D341Med (cell line): ENCODE measurements around the gene ZFHX3.

Source experiments
- DNase-seq: peaks from one replicate; pipeline ENCODE4 v3.0.0; 2012; ENCODE audit warnings: low spot score

ZFHX3 gene

DNA sequence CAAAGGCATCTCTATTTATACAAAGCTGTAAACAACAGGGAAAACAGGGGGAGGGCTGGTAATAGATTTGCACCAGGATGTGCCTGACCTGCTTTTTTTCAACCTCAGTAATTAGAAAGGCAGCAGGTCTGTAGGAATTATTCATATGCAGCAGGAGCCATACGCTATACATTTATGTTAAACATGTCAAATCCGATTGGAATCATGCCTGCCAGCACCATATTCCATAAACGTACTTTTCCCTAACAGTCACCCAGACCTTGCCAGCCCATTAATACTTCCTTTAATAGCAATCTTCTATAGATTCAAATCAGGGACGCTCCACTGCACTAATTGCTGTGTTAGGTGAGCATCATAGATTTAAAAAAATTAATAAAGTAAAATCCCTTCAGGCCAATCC lies 223.9 kb downstream of the ZFHX3 start:
- no peak for DNase-seq

- DNase-seq = no peak
Measured at GRCh38 chr16:72821185-72821950, 226.6 kb downstream of the ZFHX3 start.

GRCh38 chr16:72819345-72819744 lies 228.6 kb downstream of the ZFHX3 start:
- no peak for DNase-seq

GRCh38 chr16:72818236-72818845 lies 229.6 kb downstream of the ZFHX3 start:
- no peak for DNase-seq

DNA sequence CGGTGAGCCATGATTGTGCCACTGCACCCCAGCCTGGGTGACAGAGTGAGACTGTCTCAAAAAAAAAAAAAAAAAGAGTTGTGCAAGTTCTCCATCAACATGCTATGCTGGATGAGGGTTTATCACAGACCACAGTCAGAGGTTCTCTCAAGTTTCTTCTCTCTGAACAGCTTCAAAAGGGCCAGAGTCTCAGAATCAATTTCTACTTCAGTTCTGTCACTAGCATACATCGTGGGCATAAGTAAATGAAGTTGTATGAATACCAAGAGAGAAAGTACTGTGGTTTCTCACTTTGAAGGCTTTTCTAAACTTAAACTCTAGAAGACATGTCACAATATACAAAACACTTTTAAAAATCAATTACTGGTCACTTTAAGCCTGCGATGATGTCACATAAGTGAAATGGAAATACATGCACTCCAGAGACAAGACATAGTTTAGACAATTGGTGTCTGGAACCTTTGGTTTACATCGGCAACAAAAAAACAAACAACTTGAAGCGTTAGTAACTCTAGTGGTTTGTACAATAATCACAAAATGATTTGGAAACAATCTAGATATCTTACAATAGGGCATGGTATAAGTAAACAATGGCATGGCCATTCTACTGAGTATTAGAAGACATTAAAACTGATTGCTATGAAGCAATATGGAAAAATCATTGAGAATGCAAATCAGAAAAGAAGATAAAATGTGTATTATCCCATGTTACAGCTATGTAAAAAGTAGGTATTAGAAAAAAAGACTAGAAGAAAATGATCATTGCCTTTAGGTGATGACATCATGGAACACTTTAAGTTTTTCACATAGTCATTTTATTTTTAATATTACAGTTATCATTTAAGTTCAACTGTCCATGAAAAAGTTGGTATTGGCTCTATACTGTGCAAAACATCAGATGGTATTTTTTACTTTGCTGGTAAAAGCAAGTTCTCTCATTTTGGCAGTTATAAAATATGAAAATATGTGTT lies 232.3 kb downstream of the ZFHX3 start:
- DNase-seq = no peak

DNA sequence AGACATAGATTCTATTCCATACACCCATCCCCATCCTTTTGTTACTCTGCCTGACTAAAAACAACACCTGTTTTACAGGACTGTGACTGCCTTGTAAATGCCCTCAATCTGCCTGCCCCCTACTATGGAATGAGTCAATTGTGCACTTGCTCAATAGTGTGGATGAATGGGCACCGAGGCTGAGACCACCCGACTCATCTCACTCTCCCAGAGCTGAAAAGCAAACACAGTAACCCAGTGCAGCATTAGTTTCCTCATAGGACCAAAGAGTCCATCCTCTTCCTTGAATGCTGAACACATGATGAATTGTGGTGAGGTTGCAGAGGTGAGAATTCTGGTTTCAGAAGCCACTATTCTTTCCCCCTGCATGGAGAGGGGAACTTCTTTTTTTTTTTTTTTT lies 233.7 kb downstream of the ZFHX3 start:
- DNase-seq = no peak

- DNase-seq = no peak
Measured at GRCh38 chr16:72812672-72813071, 235.3 kb downstream of the ZFHX3 start.

DNA sequence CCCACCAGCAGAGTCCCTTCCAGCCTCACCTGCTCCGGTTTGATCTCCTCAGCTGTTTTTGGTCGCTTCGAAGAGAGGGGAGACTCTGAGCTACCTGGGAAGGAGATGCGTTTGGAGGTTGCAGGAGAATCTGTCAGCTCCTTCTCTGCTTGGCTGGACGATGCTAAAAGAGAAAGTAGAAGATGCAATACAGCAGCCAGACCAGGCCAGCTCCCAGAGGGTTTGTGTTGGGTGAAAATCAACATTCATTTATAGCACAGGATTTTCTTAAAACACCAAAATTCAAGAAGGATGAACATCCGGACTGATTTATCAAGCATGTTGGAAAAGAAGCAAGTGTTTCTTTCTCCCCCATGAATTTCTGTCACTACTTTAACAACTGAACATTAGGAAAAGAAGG lies 236.1 kb downstream of the ZFHX3 start:
- DNase-seq = no peak

DNA sequence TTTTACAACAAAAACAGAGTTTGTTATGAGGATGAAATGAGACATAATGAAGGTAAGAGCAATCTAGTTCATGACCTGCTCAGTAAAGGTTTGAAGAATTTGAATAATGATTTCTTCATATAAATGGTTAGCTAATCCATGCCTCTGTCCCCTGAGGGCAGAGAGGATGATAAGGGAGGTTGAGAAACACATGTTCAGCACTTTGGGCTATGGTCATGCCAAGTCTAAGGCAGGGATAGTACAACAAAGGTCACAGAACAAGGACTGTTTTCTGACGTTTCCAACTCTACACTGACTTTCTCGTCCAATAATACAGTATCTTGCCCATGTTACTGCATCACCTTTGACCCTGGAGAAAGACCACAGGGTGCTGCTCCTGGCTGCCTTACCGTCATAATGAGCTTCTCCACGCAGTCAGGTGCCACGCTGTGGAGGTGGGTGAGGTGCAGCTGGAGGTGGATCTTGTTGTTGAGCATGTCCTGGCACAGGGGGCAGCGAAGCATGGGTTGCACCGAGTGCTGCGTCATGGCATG lies 236.7 kb downstream of the ZFHX3 start:
- no peak for DNase-seq

DNA sequence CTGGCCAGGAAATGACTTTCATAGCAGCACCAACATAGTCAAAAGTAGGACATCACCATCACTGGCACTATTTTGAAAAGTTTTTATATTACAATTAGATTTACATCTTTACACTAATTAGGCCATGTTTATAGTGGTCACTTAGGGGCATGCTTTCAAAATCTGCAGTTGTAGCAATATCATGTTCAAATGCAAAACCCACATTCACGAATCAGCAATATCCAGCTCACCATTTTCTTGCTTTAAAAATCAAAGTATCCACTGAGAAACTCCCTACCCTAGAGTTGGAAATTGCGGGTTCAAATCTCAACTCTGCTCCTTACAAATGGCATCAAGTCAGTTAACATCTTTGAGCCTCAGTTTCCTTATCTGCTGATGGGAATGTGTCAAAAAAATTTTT lies 237.4 kb downstream of the ZFHX3 start:
- no peak for DNase-seq

GRCh38 chr16:72809446-72809845 lies 238.5 kb downstream of the ZFHX3 start:
- no peak for DNase-seq

DNA sequence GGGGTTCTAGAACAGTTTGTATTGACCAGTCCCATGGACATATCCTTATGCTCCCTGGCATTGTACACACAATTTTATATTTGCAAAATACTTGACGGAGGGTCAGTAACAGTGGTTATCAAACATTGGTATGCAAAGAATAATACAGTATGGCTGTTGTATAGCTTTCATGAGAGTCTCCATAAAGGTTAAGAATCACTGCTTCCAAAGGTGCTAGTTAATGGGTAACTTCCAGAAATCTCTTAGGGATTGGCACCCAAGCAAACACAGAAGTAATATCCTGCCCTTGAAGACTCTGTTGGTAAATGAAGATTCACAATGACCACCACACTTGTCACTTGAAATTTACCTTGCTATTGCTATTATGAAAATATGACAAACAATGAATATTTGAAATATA lies 239.2 kb downstream of the ZFHX3 start:
- DNase-seq = no peak

- no peak for DNase-seq
Measured at GRCh38 chr16:72807245-72807644, 240.7 kb downstream of the ZFHX3 start.

DNA sequence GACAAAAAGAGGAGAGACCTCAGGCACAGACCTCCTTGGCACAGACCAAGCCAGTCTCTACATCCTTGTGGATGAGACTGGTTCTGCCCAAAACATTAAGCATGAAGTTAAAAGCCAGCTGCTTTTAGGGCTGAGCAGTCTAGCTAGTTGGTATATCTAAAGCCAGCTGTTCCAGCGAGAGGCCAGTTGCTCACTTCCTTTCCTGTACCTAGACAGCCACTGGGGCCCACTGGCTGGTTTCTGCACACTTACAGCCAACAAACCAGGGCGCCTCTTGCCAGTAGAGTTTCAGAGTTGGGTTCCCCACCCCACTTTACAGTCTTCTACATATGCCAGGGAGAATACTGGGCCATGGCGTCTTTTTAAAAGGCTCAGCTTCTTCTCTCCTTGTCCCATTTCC lies 242.4 kb downstream of the ZFHX3 start:
- no peak for DNase-seq

DNA sequence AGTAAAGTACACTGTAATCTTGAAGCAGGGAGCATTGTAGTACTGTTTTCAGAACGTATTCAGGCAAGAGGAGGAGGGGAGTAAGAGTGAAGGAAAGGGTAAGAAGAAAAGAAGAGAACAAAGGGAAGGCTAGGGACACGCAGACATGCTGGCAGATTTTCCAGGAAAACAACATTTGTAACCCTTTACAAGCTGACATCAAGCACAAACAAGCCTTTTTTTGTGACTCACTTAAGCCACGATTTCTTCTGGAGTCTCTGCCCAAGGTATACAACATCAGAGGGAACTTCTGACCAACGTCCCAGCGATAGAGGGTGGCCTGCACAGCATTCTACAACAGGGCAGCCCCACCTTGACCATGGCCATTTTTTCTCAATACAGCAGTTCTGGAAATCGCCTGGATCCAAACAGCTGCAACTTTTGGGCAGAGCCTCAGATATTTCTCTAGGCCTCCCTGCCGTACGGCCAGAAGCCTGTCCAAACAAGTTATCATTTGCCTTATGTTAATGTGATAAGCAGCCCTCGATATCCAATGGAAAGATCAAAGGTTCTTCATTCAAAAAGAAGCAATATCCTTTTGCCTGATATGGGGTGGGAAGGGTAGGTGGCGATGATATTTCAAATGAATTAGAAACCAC lies 247.3 kb downstream of the ZFHX3 start:
- no peak for DNase-seq

GRCh38 chr16:72798264-72798663 lies 249.7 kb downstream of the ZFHX3 start:
- DNase-seq = no peak

DNA sequence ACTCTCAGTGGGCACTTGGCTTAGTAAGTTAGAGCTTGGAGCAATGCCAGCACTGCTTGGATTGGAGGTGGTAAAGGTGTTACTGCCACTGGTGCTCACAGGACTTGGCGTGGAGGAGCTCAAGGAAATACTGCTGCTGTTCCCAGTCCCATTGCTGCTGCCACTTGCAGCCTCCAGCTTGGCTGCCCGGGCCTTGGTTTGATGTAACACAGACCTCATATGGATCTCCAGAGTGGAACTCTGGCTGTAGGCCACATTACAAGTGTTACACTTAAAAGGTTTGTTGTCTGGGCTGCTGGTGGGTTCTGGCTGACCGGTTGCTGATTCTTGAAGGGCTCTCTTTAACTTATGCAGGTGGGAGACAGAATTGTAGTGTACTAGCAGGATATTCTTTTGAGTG lies 250.3 kb downstream of the ZFHX3 start:
- DNase-seq = no peak

DNA sequence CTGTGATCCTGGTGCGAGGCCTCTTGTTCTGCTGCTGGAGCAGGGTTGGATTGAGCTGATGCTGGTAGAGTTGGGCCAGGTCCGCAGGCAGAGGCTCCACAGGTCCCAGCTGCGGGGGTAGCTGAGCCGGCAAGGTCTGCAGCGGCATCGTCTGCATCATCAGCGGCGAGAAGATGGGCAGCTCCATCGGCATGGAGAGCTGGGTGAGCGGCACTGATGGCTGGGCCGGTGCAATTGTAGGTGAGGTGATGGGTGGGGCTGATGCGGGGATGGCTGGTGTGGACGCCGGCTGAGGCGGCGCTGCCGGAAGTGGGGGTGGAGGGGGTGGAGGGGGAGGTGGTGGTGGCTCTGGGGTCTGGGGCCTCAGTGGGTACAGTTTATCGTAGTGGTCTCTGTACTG lies 251.7 kb downstream of the ZFHX3 start:
- no peak for DNase-seq

DNA sequence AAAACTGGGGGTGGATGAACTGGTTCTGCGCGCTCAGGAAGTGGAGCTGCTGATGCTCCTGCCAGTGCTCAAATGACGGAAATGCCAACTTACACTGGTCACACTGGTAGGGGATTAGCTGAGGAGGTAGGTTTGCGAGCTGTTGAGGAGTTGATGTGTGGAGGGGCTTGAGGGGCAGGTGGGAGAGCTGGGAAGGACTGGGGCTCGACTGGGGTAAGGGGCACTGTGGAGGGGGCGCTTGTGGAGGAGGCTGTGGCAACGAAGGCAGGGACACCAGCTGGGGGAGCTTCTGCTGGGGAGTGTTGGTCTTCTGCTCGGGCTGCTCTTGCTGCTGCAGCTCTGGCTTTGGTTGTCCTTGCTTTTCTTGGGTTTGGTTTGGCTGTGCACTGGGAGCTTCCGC lies 252.9 kb downstream of the ZFHX3 start:
- no peak for DNase-seq

GRCh38 chr16:72794319-72794718 lies 253.6 kb downstream of the ZFHX3 start:
- DNase-seq = no peak

DNA sequence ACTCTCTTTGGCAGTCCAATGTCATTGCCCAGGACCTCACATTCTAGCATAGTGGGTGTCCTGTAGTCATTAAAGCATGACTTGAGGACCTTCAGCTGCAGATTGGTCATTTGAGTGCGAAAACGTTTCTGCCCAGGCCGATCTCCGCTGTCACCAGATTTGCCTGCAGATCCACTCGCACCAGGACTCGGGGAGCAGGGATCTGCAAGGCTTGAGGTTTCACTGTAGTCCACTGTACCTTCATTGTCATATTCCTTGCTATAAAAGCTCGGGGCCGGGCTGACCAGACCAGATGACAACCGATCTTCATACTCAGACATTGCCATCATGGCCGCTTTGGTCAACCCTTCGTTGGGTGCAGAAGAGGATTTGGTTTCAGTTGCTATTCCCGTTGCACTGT lies 254.2 kb downstream of the ZFHX3 start:
- no peak for DNase-seq

DNA sequence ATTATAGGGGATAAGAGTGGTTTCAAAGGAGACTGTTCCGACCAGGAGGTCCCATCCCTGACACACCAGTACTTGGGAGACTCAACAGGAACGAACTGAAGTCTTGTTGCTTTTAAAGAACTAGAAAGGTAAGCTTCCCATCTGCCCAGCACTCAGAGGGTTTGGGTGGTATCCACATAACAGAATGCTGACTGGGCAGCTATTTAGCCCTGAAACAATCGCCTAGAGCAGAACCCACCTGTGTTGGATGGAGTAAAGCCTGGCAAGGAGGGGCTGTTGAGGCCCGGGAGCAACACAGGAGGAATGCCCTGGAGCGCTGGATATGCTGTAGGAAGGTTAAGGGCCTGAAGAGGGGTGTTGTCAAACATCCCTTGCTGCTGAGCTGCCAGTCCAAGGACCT lies 254.9 kb downstream of the ZFHX3 start:
- no peak for DNase-seq
